Measurements from ENCODE around the gene BCL6.

The BCL6 gene

GRCh38 chr3:187720337-187720670 lies 25.0 kb downstream of the BCL6 start:
- no peak overlapping the region for H3K4me3 ChIP-seq (ENCODE audit: control insufficient read depth, low read depth, low read length)
- DNase-seq (ENCODE audit: low read depth) = no peak
- TF ChIP-seq, protein P1, sequence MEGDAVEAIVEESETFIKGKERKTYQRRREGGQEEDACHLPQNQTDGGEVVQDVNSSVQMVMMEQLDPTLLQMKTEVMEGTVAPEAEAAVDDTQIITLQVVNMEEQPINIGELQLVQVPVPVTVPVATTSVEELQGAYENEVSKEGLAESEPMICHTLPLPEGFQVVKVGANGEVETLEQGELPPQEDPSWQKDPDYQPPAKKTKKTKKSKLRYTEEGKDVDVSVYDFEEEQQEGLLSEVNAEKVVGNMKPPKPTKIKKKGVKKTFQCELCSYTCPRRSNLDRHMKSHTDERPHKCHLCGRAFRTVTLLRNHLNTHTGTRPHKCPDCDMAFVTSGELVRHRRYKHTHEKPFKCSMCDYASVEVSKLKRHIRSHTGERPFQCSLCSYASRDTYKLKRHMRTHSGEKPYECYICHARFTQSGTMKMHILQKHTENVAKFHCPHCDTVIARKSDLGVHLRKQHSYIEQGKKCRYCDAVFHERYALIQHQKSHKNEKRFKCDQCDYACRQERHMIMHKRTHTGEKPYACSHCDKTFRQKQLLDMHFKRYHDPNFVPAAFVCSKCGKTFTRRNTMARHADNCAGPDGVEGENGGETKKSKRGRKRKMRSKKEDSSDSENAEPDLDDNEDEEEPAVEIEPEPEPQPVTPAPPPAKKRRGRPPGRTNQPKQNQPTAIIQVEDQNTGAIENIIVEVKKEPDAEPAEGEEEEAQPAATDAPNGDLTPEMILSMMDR (IDR thresholded peaks at IDR 0.05; ENCODE audit: control insufficient read depth, insufficient read depth, low read depth, low read length, missing control alignments) = no peak

- no peak for DNase-seq (ENCODE audit: low read depth)
- TF ChIP-seq, protein P1 (IDR thresholded peaks at IDR 0.05; ENCODE audit: control insufficient read depth, insufficient read depth, low read depth, low read length, missing control alignments) = no peak
- H3K4me3 ChIP-seq (ENCODE audit: control insufficient read depth, low read depth, low read length) = no peak overlapping the region
These were observed 25.5 kb downstream of the BCL6 start for GRCh38 chr3:187719628-187720336.

DNA sequence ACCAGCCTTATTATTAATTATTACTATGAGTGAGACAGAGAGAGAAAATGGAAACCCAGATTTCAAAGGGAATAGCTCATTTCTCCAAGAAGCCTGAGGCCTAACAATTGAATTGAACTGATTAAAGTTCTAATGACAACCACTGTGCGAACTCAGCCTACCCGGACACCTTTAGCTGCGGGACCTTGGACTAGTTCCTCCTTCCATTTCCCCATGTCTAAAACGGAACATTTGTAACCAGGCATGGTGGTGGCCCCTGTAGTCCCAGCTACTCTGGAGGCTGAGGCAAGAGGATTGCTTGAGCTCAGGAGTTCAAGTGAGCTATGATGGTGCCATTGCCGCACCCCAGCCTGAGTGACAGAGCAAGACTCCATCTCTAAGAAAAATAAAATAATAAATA lies 26.5 kb downstream of the BCL6 start:
- TF ChIP-seq, protein P1 (IDR thresholded peaks at IDR 0.05; ENCODE audit: control insufficient read depth, insufficient read depth, low read depth, low read length, missing control alignments) = no peak
- H3K4me3 ChIP-seq (ENCODE audit: control insufficient read depth, low read depth, low read length) = no peak overlapping the region
- DNase-seq (ENCODE audit: low read depth) = no peak

DNA sequence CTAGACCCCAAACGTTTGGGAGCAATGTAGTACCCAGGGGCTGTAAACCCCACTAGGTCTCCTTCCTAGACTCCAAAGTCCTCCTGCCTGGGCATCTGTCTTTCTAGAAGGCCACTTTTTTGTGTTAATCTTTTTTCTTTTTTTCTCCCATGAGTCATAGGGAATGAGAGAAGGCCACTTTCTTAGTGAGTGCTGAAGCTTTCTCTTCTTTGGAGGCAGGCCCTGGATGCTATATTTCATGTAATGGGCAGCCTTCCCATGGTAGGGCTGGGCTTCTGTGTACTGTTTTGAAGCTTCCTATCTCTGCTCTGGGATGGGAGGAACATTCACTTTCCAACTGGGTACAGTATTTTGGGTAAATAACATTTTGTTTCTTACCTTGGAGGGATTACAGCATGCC lies 27.7 kb downstream of the BCL6 start:
- DNase-seq (ENCODE audit: low read depth) = no peak
- TF ChIP-seq, protein P1 (IDR thresholded peaks at IDR 0.05; ENCODE audit: control insufficient read depth, insufficient read depth, low read depth, low read length, missing control alignments) = no peak
- no peak overlapping the region for H3K4me3 ChIP-seq (ENCODE audit: control insufficient read depth, low read depth, low read length)

DNA sequence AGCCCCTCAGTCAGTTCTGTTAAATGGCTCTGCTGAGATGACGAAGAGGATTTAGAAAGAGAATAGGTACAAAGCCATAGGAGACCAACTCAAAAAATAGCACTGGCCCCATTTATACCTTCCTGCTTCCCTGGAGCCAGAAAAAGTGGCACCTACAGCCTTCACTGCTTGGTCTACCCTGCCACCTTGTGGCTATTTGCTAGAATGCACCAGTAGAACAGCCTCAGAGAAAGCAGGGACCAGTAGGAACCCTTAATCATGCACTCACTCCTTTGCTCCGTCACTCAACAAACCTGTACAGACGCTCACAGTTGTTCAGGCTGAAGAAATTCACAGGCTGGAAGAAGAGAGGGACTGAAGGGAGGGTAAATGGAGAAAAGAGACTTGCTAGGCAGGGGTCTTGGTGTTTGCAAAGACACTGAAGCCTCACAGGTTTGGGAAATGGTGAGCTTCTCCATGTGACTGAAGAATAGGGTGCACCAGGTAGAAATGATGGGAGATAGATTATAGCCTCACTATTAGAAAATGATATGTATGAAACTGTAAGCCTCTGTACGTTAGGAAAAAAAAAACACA lies 30.8 kb downstream of the BCL6 start:
- TF ChIP-seq, protein P1 (IDR thresholded peaks at IDR 0.05; ENCODE audit: control insufficient read depth, insufficient read depth, low read depth, low read length, missing control alignments) = peak; percentile 93
- H3K4me3 ChIP-seq (ENCODE audit: control insufficient read depth, low read depth, low read length) = no peak overlapping the region
- DNase-seq (ENCODE audit: low read depth) = no peak

DNA sequence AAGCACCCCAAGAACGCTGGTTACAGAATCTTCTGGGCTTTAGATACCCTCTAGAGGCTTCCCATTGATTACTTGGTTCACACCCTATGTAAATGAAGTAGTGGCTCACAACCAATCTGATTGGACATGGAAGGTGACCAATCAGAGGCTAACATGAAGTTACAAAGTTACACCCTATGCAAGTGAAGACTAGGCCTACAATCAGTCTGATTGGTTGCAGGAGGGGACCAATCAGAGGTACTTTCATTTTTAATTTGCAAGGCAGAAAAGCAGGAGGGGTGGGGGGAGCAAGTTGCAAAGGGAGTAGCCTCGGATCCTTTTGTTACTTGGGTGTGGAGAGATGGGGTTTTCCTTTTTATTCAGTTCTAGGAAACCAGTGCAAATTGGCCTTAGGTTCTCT lies 31.8 kb downstream of the BCL6 start:
- H3K4me3 ChIP-seq (ENCODE audit: control insufficient read depth, low read depth, low read length) = no peak overlapping the region
- TF ChIP-seq, protein P1 (IDR thresholded peaks at IDR 0.05; ENCODE audit: control insufficient read depth, insufficient read depth, low read depth, low read length, missing control alignments) = no peak
- no peak for DNase-seq (ENCODE audit: low read depth)
